HepG2 (cell line): ENCODE results near the gene GSTA1.

Source experiments
- EP300 ChIP-seq, 3 experiments: sonication (generic) in 1 of 3; formaldehyde crosslinking in 1 of 3; IDR thresholded peaks; 2 replicates each; pipeline versions ENCODE4 v1.5.1 to v1.6.1; 2011 to 2020; ENCODE audit warnings: low read depth in 2 of 3, low read length in 2 of 3, borderline replicate concordance in 1 of 3, improper control_type of control experiment in 1 of 3, mild to moderate bottlenecking in 1 of 3, missing genetic modification reagents in 1 of 3, moderate library complexity in 1 of 3
- KLF6 ChIP-seq: IDR thresholded peaks from 2 replicates; pipeline ENCODE4 v1.8.0; 2016; ENCODE audit warnings: missing biosample characterization, missing genetic modification reagents
- POLR2A ChIP-seq, 2 experiments: IDR thresholded peaks; 2 replicates each; pipeline ENCODE4 v1.6.1; 2011; ENCODE audit warnings: low read depth in 2 of 2, low read length in 2 of 2, mild to moderate bottlenecking in 1 of 2, moderate library complexity in 1 of 2; ENCODE audit not compliant: insufficient read depth in 1 of 2

GRCh38 chr6:52843605-52844004 lies 40.0 kb upstream of the GSTA1 start:
- TF ChIP-seq KLF6 (CRISPR knock-in tag) (no peak), EP300 (IDR thresholded peaks at IDR 0.05; ENCODE audit: low read depth in 2 of 2, low read length in 2 of 2) (no peak), EP300 (CRISPR knock-in tag; IDR thresholded peaks at IDR 0.05; ENCODE audit: borderline replicate concordance) (no peak), POLR2A (IDR thresholded peaks at IDR 0.05; ENCODE audit: insufficient read depth in 1 of 2, low read depth in 2 of 2, low read length in 2 of 2) (no peak)
